Measurements from ENCODE around the gene CNP.
"Not testable (repeated sequence)": the region's sequence is repeated elsewhere in the genome, so short reads cannot be mapped to it uniquely, and the experiment has no call there.

Gene CNP

GRCh38 chr17:41966463-41967140, at the start of gene CNP:
TSS of gene CNP (plus strand) at chr17:41966795. CDS start at chr17:41966885, 90 bp downstream.
- no peak for FAIRE-seq

GRCh38 chr17:41917192-41917591, 49.4 kb upstream of the CNP start:
- FAIRE-seq: peak; percentile 92

DNA sequence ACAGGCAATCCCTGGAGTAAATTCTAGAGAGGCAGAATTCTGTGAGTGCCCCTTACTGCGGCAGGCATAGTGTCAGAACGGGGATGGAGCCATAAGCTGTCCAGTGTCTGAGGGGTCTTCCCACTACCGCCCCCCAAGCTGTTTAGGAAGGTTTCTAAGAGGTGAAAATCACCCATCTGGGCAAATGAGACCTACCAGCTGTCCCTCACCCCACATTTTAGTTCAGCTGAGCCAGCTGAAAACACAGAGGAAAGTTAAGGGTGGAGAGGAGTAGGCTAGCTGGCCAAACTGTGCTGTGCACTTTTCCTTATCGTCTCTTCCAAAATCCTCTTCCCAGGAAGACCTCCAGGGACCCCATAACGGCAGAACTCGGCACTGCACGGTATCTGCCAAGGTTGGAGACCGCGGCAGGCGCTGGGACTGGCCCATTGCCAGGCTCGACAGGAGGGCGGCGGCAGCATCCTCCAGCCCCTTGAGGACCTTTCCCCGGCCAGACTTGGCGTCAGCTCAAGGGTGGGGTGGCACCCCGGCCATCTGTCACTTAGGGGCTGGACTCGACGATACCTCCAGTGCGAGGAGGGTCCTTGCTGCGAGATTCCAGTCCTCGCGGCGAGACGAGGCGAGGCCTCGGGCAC, 48.8 kb upstream of the CNP start:
- FAIRE-seq: no peak

- no peak for FAIRE-seq
These were observed 48.1 kb upstream of the CNP start, which contains the start of gene ACLY for GRCh38 chr17:41918314-41919164. TSS of gene ACLY (minus strand) at chr17:41918951. CDS start at chr17:41913873, 5,078 bp downstream.

- FAIRE-seq: no peak
These were observed 47.3 kb upstream of the CNP start for GRCh38 chr17:41919165-41919817.

DNA sequence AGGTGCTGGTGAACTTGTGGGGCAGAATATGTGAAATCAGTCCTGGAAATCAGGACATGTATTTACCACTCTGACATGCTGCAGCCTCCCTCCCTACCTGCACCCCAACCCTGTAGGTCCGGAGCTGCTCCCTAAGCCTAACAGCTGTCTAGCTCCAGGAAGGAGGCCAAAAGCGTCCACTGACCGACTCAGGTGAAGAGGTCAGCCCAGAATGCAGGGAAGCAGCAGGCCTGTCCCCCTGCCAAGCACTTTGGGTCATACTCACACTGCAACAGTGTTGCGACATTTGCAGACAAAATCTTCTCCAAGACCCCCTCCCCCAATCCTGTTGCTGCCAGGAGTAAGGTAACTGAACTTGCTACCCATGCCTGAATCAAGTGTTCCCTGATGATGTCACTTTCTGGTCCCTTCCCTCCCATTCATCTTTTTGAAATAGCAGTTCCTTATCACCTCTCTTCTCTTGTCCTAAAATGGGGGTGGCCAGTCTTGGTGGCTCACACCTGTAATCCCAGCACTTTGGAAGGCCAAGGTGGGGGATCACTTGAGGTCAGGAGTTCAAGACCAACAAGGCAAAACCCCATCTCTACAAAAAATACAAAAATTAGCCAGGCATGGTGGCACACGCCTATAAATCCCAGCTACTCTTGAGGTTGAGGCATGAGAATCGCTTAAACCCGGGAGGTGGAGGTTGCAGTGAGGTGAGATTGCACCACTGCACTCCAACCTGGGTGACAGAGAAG, 46.6 kb upstream of the CNP start:
- no peak for FAIRE-seq

DNA sequence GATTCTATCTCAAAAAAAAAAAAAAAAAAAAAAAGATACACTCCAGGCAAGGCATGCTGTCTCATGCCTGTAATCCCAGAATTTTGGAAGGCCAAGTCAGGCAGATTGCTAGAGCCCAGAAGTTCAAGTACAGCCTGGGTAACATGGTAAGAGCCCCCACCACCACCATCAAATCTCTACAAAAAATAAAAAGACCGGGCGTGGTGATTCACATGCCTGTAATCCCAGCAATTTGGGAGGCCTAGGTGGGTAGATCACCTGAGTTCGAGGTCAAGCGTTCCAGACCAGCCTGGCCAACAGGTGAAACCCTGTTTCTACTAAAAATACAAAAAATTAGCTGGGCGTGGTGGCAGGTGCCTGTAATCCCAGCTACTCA, 46.0 kb upstream of the CNP start:
- FAIRE-seq: no peak

DNA sequence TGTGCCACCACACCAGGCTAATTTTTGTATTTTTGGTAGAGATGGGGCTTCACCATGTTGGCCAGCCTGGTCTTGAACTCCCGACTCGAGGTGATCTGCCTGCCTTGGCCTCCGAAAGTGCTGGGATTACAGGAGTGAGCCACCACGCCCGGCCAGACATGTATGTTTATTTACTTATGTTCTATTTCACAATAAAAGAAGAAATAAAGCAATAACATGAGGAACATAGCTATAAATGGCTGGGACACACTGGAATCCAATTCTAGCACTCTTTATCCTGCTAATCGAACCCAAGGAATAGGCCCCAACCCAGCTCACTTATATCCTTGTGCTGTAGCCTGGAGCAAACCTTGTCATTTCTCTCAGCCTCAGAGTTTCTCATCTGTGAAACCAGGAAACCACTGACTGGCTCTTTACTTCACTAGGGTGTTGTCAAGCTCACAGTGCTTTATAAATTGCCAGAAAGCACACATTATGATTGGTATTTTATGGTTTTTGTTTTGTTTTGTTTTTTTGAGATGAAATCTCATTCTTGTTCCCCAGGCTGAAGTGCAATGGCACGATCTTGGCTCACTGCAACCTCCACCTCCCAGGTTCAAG, 40.5 kb upstream of the CNP start:
- FAIRE-seq: no peak

DNA sequence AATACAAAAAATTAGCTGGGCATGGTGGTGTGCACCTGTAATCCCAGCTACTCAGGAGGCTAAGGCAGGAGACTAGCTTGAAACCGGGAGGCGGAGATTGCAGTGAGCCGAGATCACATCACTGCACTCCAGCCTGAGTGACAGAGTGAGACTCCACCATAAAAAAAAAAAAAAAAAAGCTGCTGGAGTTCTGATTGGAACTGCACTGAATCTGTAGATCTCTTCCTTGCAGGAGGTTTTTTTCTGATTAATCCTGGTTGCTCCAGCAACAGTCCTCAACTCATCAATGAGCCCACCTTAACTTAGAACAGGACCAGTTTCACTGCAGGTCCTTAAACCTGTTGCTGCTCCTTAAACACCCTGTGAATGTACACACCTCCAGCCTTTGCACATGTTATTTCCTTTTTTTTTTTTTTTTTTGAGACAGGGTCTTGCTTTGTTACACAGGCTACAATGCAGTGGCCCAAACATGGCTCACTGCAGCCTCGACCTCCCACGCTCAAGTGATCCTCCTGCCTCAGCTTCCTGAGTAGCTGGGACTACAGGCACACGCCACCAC, 37.8 kb upstream of the CNP start:
- no peak for FAIRE-seq

- FAIRE-seq: no peak
These were observed 36.4 kb upstream of the CNP start, which contains the start of gene ODAD4 for GRCh38 chr17:41930009-41930832. TSS of gene ODAD4 (plus strand) at chr17:41930617. CDS start at chr17:41930724, 107 bp downstream.

DNA sequence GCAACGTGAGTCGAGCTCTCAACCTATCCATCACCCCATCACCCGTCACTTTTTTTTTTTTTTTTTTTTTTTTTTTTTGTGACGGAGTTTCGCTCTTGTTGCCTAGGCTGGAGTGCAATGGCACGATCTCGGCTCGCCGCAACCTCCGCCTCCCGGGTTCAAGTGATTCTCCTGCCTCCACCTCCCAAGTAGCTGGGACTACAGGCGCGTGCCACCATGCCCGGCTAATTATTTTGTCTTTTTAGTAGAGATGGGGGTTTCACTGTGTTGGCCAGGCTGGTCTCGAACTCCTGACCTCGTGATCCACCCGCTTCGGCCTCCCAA, 35.8 kb upstream of the CNP start:
- FAIRE-seq: not testable (repeated sequence)

- not testable (repeated sequence) for FAIRE-seq
These were observed 34.9 kb upstream of the CNP start for GRCh38 chr17:41931715-41932114.

GRCh38 chr17:41932816-41933389, 33.7 kb upstream of the CNP start:
- FAIRE-seq: no peak

- no peak for FAIRE-seq
These were observed 31.0 kb upstream of the CNP start for GRCh38 chr17:41935641-41936040.

DNA sequence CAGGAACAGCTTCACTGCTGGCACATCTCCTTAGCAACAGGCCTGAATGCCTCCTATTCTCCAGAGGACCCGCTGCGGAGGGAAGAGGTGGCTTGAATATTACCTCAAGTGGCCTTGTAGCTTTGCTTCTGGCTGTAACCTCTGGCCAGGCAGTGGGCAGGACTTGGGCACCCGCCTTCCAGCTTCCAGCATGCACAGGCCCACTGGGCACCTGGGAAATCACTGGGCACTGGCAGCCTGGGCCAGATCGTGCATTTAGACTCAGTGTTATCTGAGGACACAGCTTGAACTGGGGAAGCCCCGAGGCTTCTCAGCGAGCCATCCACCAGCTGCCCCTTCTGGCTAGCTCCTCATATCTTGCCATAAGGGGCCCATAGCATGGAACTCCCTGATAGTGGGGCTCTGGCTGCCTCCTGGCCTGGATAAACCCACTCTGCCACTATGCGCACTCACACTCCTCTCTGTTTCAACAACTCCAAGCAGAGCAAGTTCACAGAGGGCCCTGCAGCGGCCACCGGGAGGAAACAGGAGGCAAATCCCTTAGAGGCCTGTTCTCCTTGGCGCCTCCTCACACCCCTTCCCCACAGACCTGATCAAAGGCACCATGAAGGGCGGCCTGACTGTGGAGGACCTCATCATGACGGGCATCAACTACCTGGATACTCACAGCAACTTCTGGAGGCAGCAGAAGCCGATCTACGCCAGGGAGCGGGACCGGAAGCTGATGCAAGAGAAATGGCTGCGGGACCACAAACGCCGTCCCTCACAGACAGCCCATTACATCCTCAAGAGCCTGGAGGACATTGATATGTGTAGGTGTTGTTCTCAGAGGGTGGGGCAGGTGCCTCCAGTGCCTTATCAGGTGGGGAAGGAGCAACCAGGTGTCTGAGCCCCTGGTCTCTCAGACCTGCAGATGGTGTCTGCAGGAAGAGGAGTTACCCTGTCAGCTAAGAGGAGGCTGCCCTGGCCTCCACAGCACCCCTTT, 28.3 kb upstream of the CNP start:
- no peak for FAIRE-seq

- no peak for FAIRE-seq
These were observed 27.4 kb upstream of the CNP start for GRCh38 chr17:41939044-41939692.

- FAIRE-seq: no peak
These were observed 26.9 kb upstream of the CNP start for GRCh38 chr17:41939693-41940090.

GRCh38 chr17:41941168-41941567, 25.4 kb upstream of the CNP start:
- FAIRE-seq: no peak
